IMR-90 (cell line): Measurements from ENCODE around the gene NEGR1. TPM values are rescaled to one million over a fixed set of nuclear protein-coding genes. Genes with fewer than 3 reads are reported as not detected.

Experiments used
- ATAC-seq: fragments of 200-7000 bp; cut with Tn5 transposase; 2 replicates; pipeline ENCODE4 v1.9.1; 2020; ENCODE audit warnings: low read depth, mild to moderate bottlenecking, moderate library complexity
- BruUV-seq: library from RNA; stranded (reverse); fragments of 400-500 nt; replicated peaks from 2 replicates; lab custom pipeline; 2021; lab: Mats Ljungman, UMichigan
- CTCF ChIA-PET: fragments of 300-600 bp; formaldehyde crosslinking; extraction: SDS; loops from one replicate; lab custom pipeline; 2021; ENCODE audit warnings: antibody characterized with exemption; lab: Yijun Ruan, JAX
- POLR2A ChIA-PET: fragments of 300-600 bp; sonication (Branson Sonifier 250); formaldehyde crosslinking; loops from one replicate; lab custom pipeline; 2022; ENCODE audit warnings: antibody characterized with exemption; ENCODE audit not compliant: unreplicated experiment; lab: Charles Lee
- DNase-seq: peaks from one replicate; pipeline ENCODE4 v3.0.0; 2013
- H2AFZ ChIP-seq: replicated peaks from 2 replicates; pipeline ENCODE3; 2013; ENCODE audit warnings: low read length, mild to moderate bottlenecking; ENCODE audit not compliant: poor library complexity
- H2AK5ac ChIP-seq: 2 replicates; pipeline ENCODE4 v1.6.1; 2013; ENCODE audit warnings: low read depth, low read length, inconsistent platforms
- H2AK9ac ChIP-seq: replicated peaks from 2 replicates; pipeline ENCODE3; 2013; ENCODE audit warnings: mild to moderate bottlenecking, low read depth, low read length, moderate library complexity; ENCODE audit not compliant: poor library complexity
- H2BK120ac ChIP-seq: 2 replicates; pipeline ENCODE4 v1.6.1; 2013; ENCODE audit warnings: low read depth, low read length, inconsistent platforms
- H2BK15ac ChIP-seq: 3 replicates; pipeline ENCODE4 v1.6.1; 2013; ENCODE audit warnings: low read depth, low read length, inconsistent platforms
- H2BK20ac ChIP-seq: 2 replicates; pipeline ENCODE4 v1.6.1; 2013; ENCODE audit warnings: low read depth, mild to moderate bottlenecking, inconsistent platforms, low read length, moderate library complexity
- H2BK5ac ChIP-seq: 2 replicates; pipeline ENCODE4 v1.6.1; 2013; ENCODE audit warnings: mild to moderate bottlenecking, low read depth, low read length, inconsistent platforms; ENCODE audit not compliant: poor library complexity, severe bottlenecking
- H3K14ac ChIP-seq: replicated peaks from 2 replicates; pipeline ENCODE4 v1.6.1; 2013; ENCODE audit warnings: low read depth, low read length, inconsistent platforms
- H3K18ac ChIP-seq: 2 replicates; pipeline ENCODE4 v1.6.1; 2013; ENCODE audit warnings: low read depth, low read length, control low read depth
- H3K23ac ChIP-seq: 2 replicates; pipeline ENCODE4 v1.6.1; 2013; ENCODE audit warnings: low read depth, low read length, inconsistent platforms
- H3K27ac ChIP-seq: 2 replicates; pipeline ENCODE4 v1.5.1; 2013; ENCODE audit warnings: mild to moderate bottlenecking, control low read depth, low read length; ENCODE audit not compliant: insufficient read depth
- H3K27me3 ChIP-seq: 2 replicates; pipeline ENCODE4 v1.6.1; 2013; ENCODE audit warnings: low read length; ENCODE audit not compliant: control insufficient read depth, insufficient read depth
- H3K36me3 ChIP-seq: 2 replicates; pipeline ENCODE4 v1.6.1; 2013; ENCODE audit warnings: low read length, mixed read lengths; ENCODE audit not compliant: control insufficient read depth, insufficient read depth
- H3K4ac ChIP-seq: 2 replicates; pipeline ENCODE4 v1.6.1; 2013; ENCODE audit warnings: low read depth, low read length, inconsistent platforms
- H3K4me1 ChIP-seq: 2 replicates; pipeline ENCODE4 v1.6.1; 2013; ENCODE audit warnings: low read length, mixed read lengths; ENCODE audit not compliant: control insufficient read depth, insufficient read depth
- H3K4me2 ChIP-seq: 2 replicates; pipeline ENCODE4 v1.6.1; 2013; ENCODE audit warnings: low read depth, mild to moderate bottlenecking, control low read depth, low read length, moderate library complexity
- H3K4me3 ChIP-seq: 2 replicates; pipeline ENCODE4 v1.5.1; 2013; ENCODE audit warnings: low read depth, mild to moderate bottlenecking, control low read depth, low read length, moderate library complexity; ENCODE audit not compliant: insufficient read depth
- H3K56ac ChIP-seq: 2 replicates; pipeline ENCODE4 v1.6.1; 2013; ENCODE audit warnings: low read length, inconsistent platforms; ENCODE audit not compliant: insufficient read depth; ENCODE audit errors: extremely low read depth
- H3K79me1 ChIP-seq, 2 experiments: 2 replicates each; pipeline ENCODE4 v1.6.1; 2013; ENCODE audit warnings: low read length in 2 of 2, inconsistent platforms in 1 of 2, low read depth in 1 of 2
- H3K9ac ChIP-seq: 2 replicates; pipeline ENCODE4 v1.6.1; 2013; ENCODE audit warnings: low read depth, low read length, control low read depth
- H3K9me1 ChIP-seq: 2 replicates; pipeline ENCODE4 v1.6.1; 2013; ENCODE audit warnings: low read length, inconsistent platforms; ENCODE audit not compliant: insufficient read depth
- H3K9me3 ChIP-seq: 2 replicates; pipeline ENCODE4 v1.6.1; 2013; ENCODE audit warnings: low read length; ENCODE audit not compliant: control insufficient read depth, insufficient read depth
- H4K20me1 ChIP-seq: 2 replicates; pipeline ENCODE4 v1.6.1; 2013; ENCODE audit warnings: low read length, inconsistent platforms; ENCODE audit not compliant: insufficient read depth
- H4K5ac ChIP-seq: 2 replicates; pipeline ENCODE4 v1.6.1; 2013; ENCODE audit warnings: mild to moderate bottlenecking, low read depth, low read length, control low read depth
- H4K8ac ChIP-seq, 2 experiments: 2 replicates each; pipeline ENCODE4 v1.6.1; 2013; ENCODE audit warnings: low read depth in 2 of 2, low read length in 2 of 2, control low read depth in 1 of 2, inconsistent platforms in 1 of 2
- H4K91ac ChIP-seq: 2 replicates; pipeline ENCODE4 v1.6.1; 2013; ENCODE audit warnings: low read depth, low read length, inconsistent platforms; ENCODE audit not compliant: insufficient read depth
- BHLHE40 ChIP-seq: fragments of 150-350 bp; IDR thresholded peaks from 2 replicates; pipeline ENCODE4 v1.6.1; 2016; ENCODE audit warnings: mild to moderate bottlenecking, low read depth, low read length
- CHD1 ChIP-seq: IDR thresholded peaks from 2 replicates; pipeline ENCODE4 v1.6.1; 2012; ENCODE audit warnings: low read depth, low read length, improper control_type of control experiment
- CTCF ChIP-seq: conservative IDR thresholded peaks from 2 replicates; pipeline ENCODE4 v1.5.1; 2012; ENCODE audit warnings: mild to moderate bottlenecking, low read depth, low read length, improper control_type of control experiment
- MXI1 ChIP-seq: IDR thresholded peaks from 2 replicates; pipeline ENCODE4 v1.6.1; 2012; ENCODE audit warnings: low read depth, mild to moderate bottlenecking, low read length, moderate library complexity, borderline replicate concordance
- WGBS, 2 experiments: methylation state at CpG; one replicate each; pipeline versions ENCODE4 v1.1.5 to v1.1.7; 2013; ENCODE audit warnings: missing lambda C conversion rate in 2 of 2; ENCODE audit not compliant: insufficient read length in 1 of 2; ENCODE audit errors: extremely low coverage in 2 of 2; 5-methylcytosine and 5-hydroxymethylcytosine counted together
- dilution Hi-C: fragments of 300-500 bp; cut with HindIII; formaldehyde crosslinking; loops from one replicate; pipeline ENCODE4 v1.14.3; 2018; ENCODE audit warnings: low sequenced_read_pairs; ENCODE audit not compliant: unreplicated experiment
- in situ Hi-C: fragments of 300-500 bp; cut with MboI; formaldehyde crosslinking; loops from 3 replicates; pipeline ENCODE4 v1.14.3; 2019; ENCODE audit warnings: low sequenced_read_pairs, inconsistent platforms, mixed read lengths
- intact Hi-C: fragments of 100-400 bp; cut with micrococcal nuclease; formaldehyde crosslinking; loops from 2 replicates; pipeline ENCODE4 v1.10.0; 2022
- polyA plus RNA-seq, 3 experiments: library from polyadenylated mRNA; depleted of rRNA; stranded (reverse); fragments of >200 nt; gene quantifications; 2 replicates each; pipeline ENCODE4 v1.2.3, GENCODE V29; 2012; ENCODE audit warnings: low replicate concordance in 1 of 3
- total RNA-seq: library from RNA; depleted of rRNA; stranded (reverse); fragments of >200 nt; gene quantifications from 2 replicates; pipeline ENCODE4 v1.2.3, GENCODE V29; 2012

Gene NEGR1
- total and polyA plus RNA-seq, 2 of the 4 experiments (the other 2 are of a cell fraction): 5.1 to 9.1 TPM

- Histone ChIP-seq H3K79me1 (no peaks in the 10 kb centered on the region), H3K56ac (no peak overlapping the region), H2AFZ (no peak overlapping the region), H3K4me1 (no peaks in the 10 kb centered on the region; the same call in 1 of the 2 replicates), H3K27ac (no peak overlapping the region), H2BK20ac (no peak overlapping the region), H3K9me1 (no peaks in the 10 kb centered on the region), H4K91ac (no peak overlapping the region), H3K14ac (no peak overlapping the region), H3K23ac (no peak overlapping the region), H2BK15ac (no peak overlapping the region), H4K5ac (no peak overlapping the region), H3K36me3 (no peaks in the 10 kb centered on the region), H3K4me3 (no peak overlapping the region), H4K20me1 (no peaks in the 10 kb centered on the region), H3K27me3 (no peaks in the 10 kb centered on the region), H3K9ac (no peak overlapping the region), H2BK5ac (no peak overlapping the region), H4K8ac (no peak overlapping the region), H3K4ac (no peak overlapping the region), H3K18ac (no peak overlapping the region), H2AK9ac (no peak overlapping the region), H2BK120ac (no peak overlapping the region), H2AK5ac (no peak overlapping the region), H3K4me2 (no peak overlapping the region), H3K9me3 (no peaks in the 10 kb centered on the region; the same call in 1 of the 2 replicates)
- intact Hi-C loops (no loop called here), dilution Hi-C loops (no loop called here), in situ Hi-C loops (no loop called here)
- DNase-seq (peak; percentile 45), ATAC-seq (no peak; the same call in 1 of the 2 replicates)
- CTCF ChIA-PET: no interaction called here
- no CpG with 5 or more reads among the region's 2 CpGs for WGBS, 2 experiments
- TF ChIP-seq BHLHE40 (no peak), MXI1 (no peak), CTCF (no peak), CHD1 (no peak)
- no TSS peak for BruUV-seq
- POLR2A ChIA-PET: no interaction called here
Observed at GRCh38 chr1:72202761-72203160, 79.6 kb downstream of the NEGR1 start.
